ENCODE measurements around the gene ARPC1B.

The ARPC1B gene

GRCh38 chr7:99359465-99360154, 14.9 kb upstream of the ARPC1B start:
- CTCF ChIA-PET, result interaction anchor here (1.5 to 2.3 kb wide), 2 partner anchors 11 to 21 kb away, joined by 3 to 6 read pairs; no protein-coding TSS in a partner anchor
- POLR2A ChIA-PET, result no interaction called here
- DNase-seq (ENCODE audit: extremely low spot score), result no peak
- TF ChIP-seq CTCF (IDR thresholded peaks at IDR 0.05; ENCODE audit: control extremely low read depth, extremely low read depth, low read depth, missing control alignments), result no peak

GRCh38 chr7:99362801-99363200, 11.7 kb upstream of the ARPC1B start:
- no peak for DNase-seq (ENCODE audit: extremely low spot score)
- POLR2A ChIA-PET, result no interaction called here
- CTCF ChIA-PET, result interaction anchor here (1.4 kb wide), 1 partner anchor 13 kb away, joined by 5 read pairs; no protein-coding TSS in a partner anchor
- no peak for TF ChIP-seq CTCF (IDR thresholded peaks at IDR 0.05; ENCODE audit: control extremely low read depth, extremely low read depth, low read depth, missing control alignments)

- CTCF ChIA-PET, result interaction anchor here (1.4 kb wide), 1 partner anchor 13 kb away, joined by 5 read pairs; no protein-coding TSS in a partner anchor
- TF ChIP-seq CTCF (IDR thresholded peaks at IDR 0.05; ENCODE audit: control extremely low read depth, extremely low read depth, low read depth, missing control alignments), result no peak
- no peak for DNase-seq (ENCODE audit: extremely low spot score)
- POLR2A ChIA-PET, result no interaction called here
Measured at GRCh38 chr7:99363286-99363685, 11.2 kb upstream of the ARPC1B start.

GRCh38 chr7:99365318-99366141, 9.0 kb upstream of the ARPC1B start:
- TF ChIP-seq CTCF (IDR thresholded peaks at IDR 0.05; ENCODE audit: control extremely low read depth, extremely low read depth, low read depth, missing control alignments), result peak; percentile 59
- DNase-seq (ENCODE audit: extremely low spot score), result peak; percentile 73
- POLR2A ChIA-PET, result no interaction called here

GRCh38 chr7:99366646-99367045, 7.9 kb upstream of the ARPC1B start:
- no peak for TF ChIP-seq CTCF (IDR thresholded peaks at IDR 0.05; ENCODE audit: control extremely low read depth, extremely low read depth, low read depth, missing control alignments)
- POLR2A ChIA-PET, result no interaction called here
- no peak for DNase-seq (ENCODE audit: extremely low spot score)
- CTCF ChIA-PET, result interaction anchor here (1.0 to 2.2 kb wide), 4 partner anchors 11 to 380 kb away, joined by 3 to 7 read pairs (median 4); no protein-coding TSS in a partner anchor

More at GRCh38 chr7:99365318-99366141, 9.0 kb upstream of the ARPC1B start:
- CTCF ChIA-PET, result interaction anchor here (0.6 to 2.1 kb wide), 6 partner anchors 8 to 42 kb away, joined by 3 to 8 read pairs (median 6); partner anchors contain the start of genes ARPC1B, BUD31 and PDAP1

- CTCF ChIA-PET, result interaction anchor here (2.2 kb wide), 2 partner anchors 9 to 17 kb away, joined by 5 to 7 read pairs; no protein-coding TSS in a partner anchor
- DNase-seq (ENCODE audit: extremely low spot score), result no peak
- TF ChIP-seq CTCF (IDR thresholded peaks at IDR 0.05; ENCODE audit: control extremely low read depth, extremely low read depth, low read depth, missing control alignments), result no peak
- POLR2A ChIA-PET, result no interaction called here
Measured at GRCh38 chr7:99368750-99369389, 5.7 kb upstream of the ARPC1B start.

Measured in GM10248 (cell line).